8988T (cell line): Measurements from ENCODE around the gene CIDEB.

Source experiments
- DNase-seq: peaks from one replicate; pipeline ENCODE4 v3.0.0; 2011

The CIDEB gene

GRCh38 chr14:24266344-24267244, 41.2 kb downstream of the CIDEB start:
- no peak for DNase-seq

GRCh38 chr14:24264298-24264697, 43.5 kb downstream of the CIDEB start:
- no peak for DNase-seq

GRCh38 chr14:24263848-24264247, 43.9 kb downstream of the CIDEB start:
- DNase-seq = no peak

- DNase-seq = no peak
These were observed 44.7 kb downstream of the CIDEB start, which contains the start of gene TGM1 for GRCh38 chr14:24262821-24263733. TSS of gene TGM1 (minus strand) at chr14:24263177. CDS start at chr14:24262352, 825 bp downstream.

- no peak for DNase-seq
These were observed 45.8 kb downstream of the CIDEB start for GRCh38 chr14:24261969-24262327.

GRCh38 chr14:24261256-24261968, 46.4 kb downstream of the CIDEB start:
- no peak for DNase-seq

- no peak for DNase-seq
These were observed 47.0 kb downstream of the CIDEB start for GRCh38 chr14:24260780-24261157.

GRCh38 chr14:24260026-24260779, 47.6 kb downstream of the CIDEB start:
- no peak for DNase-seq

- no peak for DNase-seq
These were observed 48.3 kb downstream of the CIDEB start for GRCh38 chr14:24259282-24260025.

- no peak for DNase-seq
These were observed 49.1 kb downstream of the CIDEB start for GRCh38 chr14:24258548-24259265.

- no peak for DNase-seq
These were observed 49.7 kb downstream of the CIDEB start for GRCh38 chr14:24258119-24258518.

GRCh38 chr14:24256960-24257359, 50.8 kb downstream of the CIDEB start:
- no peak for DNase-seq

- DNase-seq = no peak
These were observed 51.7 kb downstream of the CIDEB start for GRCh38 chr14:24255931-24256711.

- no peak for DNase-seq
These were observed 52.3 kb downstream of the CIDEB start for GRCh38 chr14:24255438-24255837.
